ENCODE measurements around the gene CRYAB. TPM values are rescaled to one million over a fixed set of nuclear protein-coding genes. Genes with fewer than 3 reads are reported as not detected.
A peak's percentile ranks its signal among the peaks of the same experiment; 100 is the strongest.

The CRYAB gene
- total and polyA plus RNA-seq, 4 donors, result 0.33 to 8.6 (median 3.6) TPM

DNA sequence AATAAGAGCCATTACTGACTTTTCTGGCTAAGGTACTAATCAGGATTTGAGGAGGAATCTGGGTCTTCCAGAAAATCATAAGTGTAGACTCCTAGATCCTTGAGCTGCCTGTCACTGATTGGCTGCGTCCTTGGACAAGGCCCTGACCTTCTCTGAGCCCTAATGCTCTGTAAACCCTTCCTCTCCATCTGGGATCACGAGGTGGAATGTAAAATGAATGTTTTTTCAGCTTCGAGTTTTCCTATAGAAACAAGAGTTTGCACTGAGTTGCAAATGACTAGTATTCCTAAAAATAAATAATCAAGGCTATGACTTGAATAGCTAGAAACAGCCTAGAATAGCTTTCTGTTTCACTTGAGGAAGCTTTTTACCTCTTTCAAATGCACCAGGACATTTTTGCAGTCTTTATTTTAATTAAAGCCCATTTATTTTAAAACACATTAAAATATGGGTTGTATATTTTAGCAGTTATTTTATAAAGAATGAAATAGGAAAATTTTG lies 24.5 kb upstream of the CRYAB start:
- Histone ChIP-seq H3K4me1 (ENCODE audit: control insufficient read depth in 4 of 4, insufficient read depth in 4 of 4, low read length in 3 of 4) (peaks cover 10 to 46% (median 34%) of the 10 kb centered on the region in 4 donors), H3K27me3 (ENCODE audit: control insufficient read depth in 4 of 4, insufficient read depth in 4 of 4, low read length in 3 of 4) (no peaks in the 10 kb centered on the region), H3K36me3 (ENCODE audit: control insufficient read depth in 4 of 4, insufficient read depth in 3 of 4, low read depth in 1 of 4, low read length in 3 of 4) (no peaks in the 10 kb centered on the region), H3K27ac (ENCODE audit: low read depth in 1 of 2, low read length in 2 of 2) (peak overlapping the region; percentile 74 to 85), H3K4me3 (ENCODE audit: low read depth in 1 of 3, low read length in 3 of 3) (no peak overlapping the region), H3K9ac (ENCODE audit: low read depth in 1 of 2, low read length in 2 of 2) (no peak overlapping the region), H3K9me3 (ENCODE audit: control insufficient read depth in 4 of 4, low read length in 3 of 4) (no peaks in the 10 kb centered on the region)
- 51% methylated on average over 3 of the region's 3 CpGs for WGBS
- no peak for DNase-seq (ENCODE audit: low spot score)
- TF ChIP-seq JUND (IDR thresholded peaks at IDR 0.05) (no peak), YY1 (IDR thresholded peaks at IDR 0.05) (no peak)

DNA sequence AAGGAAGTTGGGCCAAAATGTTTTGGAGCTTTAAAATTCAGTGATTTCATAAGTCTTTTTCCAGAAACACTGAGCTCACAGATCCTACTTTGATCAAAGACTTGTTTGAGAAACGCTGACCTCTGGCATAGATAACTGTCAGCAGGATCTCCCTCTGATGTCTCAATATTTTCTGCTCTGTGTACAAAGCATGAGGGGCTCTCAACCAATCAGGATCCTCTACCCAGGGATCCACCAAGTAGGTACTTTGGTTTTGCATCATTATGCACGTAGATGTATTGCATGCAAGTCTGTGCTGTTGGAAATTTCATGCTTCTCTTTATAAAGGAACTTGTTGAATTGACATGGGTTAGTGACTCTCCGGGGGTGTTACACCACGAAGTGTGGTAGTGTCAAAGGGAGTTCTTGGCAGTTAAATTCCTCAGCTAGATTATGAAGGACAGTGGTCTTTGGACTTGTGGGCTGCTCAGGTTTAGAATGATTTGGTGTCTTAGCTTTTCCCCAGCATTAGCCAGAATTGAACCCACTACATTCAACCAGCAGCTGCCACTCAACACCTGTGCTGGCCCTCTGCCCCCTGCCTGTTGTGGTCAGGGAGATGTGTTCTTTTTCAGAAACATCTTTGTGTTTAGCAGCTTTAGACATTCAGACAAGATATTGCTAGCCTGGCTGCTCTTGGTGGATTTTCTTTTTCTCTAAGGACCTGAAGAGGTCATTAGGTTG lies 23.9 kb upstream of the CRYAB start:
- TF ChIP-seq, protein P1, sequence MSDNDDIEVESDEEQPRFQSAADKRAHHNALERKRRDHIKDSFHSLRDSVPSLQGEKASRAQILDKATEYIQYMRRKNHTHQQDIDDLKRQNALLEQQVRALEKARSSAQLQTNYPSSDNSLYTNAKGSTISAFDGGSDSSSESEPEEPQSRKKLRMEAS (IDR thresholded peaks at IDR 0.05), result peak; percentile 58
- TF ChIP-seq EGR1 (IDR thresholded peaks at IDR 0.05; ENCODE audit: low read depth in 2 of 2), result peak in 1 of 2 donors; percentile 21
- TF ChIP-seq, protein P2, sequence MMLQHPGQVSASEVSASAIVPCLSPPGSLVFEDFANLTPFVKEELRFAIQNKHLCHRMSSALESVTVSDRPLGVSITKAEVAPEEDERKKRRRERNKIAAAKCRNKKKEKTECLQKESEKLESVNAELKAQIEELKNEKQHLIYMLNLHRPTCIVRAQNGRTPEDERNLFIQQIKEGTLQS (IDR thresholded peaks at IDR 0.05), result peak; percentile 80
- TF ChIP-seq, protein P3, sequence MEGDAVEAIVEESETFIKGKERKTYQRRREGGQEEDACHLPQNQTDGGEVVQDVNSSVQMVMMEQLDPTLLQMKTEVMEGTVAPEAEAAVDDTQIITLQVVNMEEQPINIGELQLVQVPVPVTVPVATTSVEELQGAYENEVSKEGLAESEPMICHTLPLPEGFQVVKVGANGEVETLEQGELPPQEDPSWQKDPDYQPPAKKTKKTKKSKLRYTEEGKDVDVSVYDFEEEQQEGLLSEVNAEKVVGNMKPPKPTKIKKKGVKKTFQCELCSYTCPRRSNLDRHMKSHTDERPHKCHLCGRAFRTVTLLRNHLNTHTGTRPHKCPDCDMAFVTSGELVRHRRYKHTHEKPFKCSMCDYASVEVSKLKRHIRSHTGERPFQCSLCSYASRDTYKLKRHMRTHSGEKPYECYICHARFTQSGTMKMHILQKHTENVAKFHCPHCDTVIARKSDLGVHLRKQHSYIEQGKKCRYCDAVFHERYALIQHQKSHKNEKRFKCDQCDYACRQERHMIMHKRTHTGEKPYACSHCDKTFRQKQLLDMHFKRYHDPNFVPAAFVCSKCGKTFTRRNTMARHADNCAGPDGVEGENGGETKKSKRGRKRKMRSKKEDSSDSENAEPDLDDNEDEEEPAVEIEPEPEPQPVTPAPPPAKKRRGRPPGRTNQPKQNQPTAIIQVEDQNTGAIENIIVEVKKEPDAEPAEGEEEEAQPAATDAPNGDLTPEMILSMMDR (IDR thresholded peaks at IDR 0.05; ENCODE audit: low read depth, low read length, missing input control), result no peak
- TF ChIP-seq JUND (IDR thresholded peaks at IDR 0.05), result peak; percentile 50 to 62
- TF ChIP-seq RAD21 (IDR thresholded peaks at IDR 0.05), result peak; percentile 21 to 39
- TF ChIP-seq YY1 (IDR thresholded peaks at IDR 0.05), result peak; percentile 61
- TF ChIP-seq, protein P4, sequence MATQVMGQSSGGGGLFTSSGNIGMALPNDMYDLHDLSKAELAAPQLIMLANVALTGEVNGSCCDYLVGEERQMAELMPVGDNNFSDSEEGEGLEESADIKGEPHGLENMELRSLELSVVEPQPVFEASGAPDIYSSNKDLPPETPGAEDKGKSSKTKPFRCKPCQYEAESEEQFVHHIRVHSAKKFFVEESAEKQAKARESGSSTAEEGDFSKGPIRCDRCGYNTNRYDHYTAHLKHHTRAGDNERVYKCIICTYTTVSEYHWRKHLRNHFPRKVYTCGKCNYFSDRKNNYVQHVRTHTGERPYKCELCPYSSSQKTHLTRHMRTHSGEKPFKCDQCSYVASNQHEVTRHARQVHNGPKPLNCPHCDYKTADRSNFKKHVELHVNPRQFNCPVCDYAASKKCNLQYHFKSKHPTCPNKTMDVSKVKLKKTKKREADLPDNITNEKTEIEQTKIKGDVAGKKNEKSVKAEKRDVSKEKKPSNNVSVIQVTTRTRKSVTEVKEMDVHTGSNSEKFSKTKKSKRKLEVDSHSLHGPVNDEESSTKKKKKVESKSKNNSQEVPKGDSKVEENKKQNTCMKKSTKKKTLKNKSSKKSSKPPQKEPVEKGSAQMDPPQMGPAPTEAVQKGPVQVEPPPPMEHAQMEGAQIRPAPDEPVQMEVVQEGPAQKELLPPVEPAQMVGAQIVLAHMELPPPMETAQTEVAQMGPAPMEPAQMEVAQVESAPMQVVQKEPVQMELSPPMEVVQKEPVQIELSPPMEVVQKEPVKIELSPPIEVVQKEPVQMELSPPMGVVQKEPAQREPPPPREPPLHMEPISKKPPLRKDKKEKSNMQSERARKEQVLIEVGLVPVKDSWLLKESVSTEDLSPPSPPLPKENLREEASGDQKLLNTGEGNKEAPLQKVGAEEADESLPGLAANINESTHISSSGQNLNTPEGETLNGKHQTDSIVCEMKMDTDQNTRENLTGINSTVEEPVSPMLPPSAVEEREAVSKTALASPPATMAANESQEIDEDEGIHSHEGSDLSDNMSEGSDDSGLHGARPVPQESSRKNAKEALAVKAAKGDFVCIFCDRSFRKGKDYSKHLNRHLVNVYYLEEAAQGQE (IDR thresholded peaks at IDR 0.05), result peak; percentile 48
- TF ChIP-seq GABPA (IDR thresholded peaks at IDR 0.05 in 1 of 2, conservative IDR thresholded peaks at IDR 0.05 in 1 of 2), result peak in 1 of 2 donors; percentile 54
- TF ChIP-seq HNF4A (conservative IDR thresholded peaks at IDR 0.05), result peak; percentile 73 to 79
- no peak for TF ChIP-seq HNF4G (IDR thresholded peaks at IDR 0.05)
- TF ChIP-seq RXRA (IDR thresholded peaks at IDR 0.05), result peak; percentile 91 to 95
- TF ChIP-seq NR2F2 (IDR thresholded peaks at IDR 0.05), result no peak
- TF ChIP-seq FOXA1 (IDR thresholded peaks at IDR 0.05), result peak; percentile 61
- peak; percentile 90 for TF ChIP-seq FOXA2 (IDR thresholded peaks at IDR 0.05)
- TF ChIP-seq TAF1 (conservative IDR thresholded peaks at IDR 0.05), result no peak
- TF ChIP-seq, protein P5, sequence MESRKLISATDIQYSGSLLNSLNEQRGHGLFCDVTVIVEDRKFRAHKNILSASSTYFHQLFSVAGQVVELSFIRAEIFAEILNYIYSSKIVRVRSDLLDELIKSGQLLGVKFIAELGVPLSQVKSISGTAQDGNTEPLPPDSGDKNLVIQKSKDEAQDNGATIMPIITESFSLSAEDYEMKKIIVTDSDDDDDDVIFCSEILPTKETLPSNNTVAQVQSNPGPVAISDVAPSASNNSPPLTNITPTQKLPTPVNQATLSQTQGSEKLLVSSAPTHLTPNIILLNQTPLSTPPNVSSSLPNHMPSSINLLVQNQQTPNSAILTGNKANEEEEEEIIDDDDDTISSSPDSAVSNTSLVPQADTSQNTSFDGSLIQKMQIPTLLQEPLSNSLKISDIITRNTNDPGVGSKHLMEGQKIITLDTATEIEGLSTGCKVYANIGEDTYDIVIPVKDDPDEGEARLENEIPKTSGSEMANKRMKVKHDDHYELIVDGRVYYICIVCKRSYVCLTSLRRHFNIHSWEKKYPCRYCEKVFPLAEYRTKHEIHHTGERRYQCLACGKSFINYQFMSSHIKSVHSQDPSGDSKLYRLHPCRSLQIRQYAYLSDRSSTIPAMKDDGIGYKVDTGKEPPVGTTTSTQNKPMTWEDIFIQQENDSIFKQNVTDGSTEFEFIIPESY (IDR thresholded peaks at IDR 0.05), result peak; percentile 65
- TF ChIP-seq SP1 (IDR thresholded peaks at IDR 0.05), result peak; percentile 96
- DNase-seq (ENCODE audit: low spot score), result no peak
- Histone ChIP-seq H3K36me3 (ENCODE audit: control insufficient read depth in 4 of 4, insufficient read depth in 3 of 4, low read depth in 1 of 4, low read length in 3 of 4) (no peaks in the 10 kb centered on the region), H3K27me3 (ENCODE audit: control insufficient read depth in 4 of 4, insufficient read depth in 4 of 4, low read length in 3 of 4) (no peaks in the 10 kb centered on the region), H3K27ac (ENCODE audit: low read depth in 1 of 2, low read length in 2 of 2) (peak overlapping the region; percentile 74 to 85), H3K9ac (ENCODE audit: low read depth in 1 of 2, low read length in 2 of 2) (no peak overlapping the region), H3K4me3 (ENCODE audit: low read depth in 1 of 3, low read length in 3 of 3) (no peak overlapping the region), H3K4me1 (ENCODE audit: control insufficient read depth in 4 of 4, insufficient read depth in 4 of 4, low read length in 3 of 4) (peaks cover 10 to 46% (median 35%) of the 10 kb centered on the region in 4 donors), H3K9me3 (ENCODE audit: control insufficient read depth in 4 of 4, low read length in 3 of 4) (no peaks in the 10 kb centered on the region)
- 27% methylated on average over 4 of the region's 4 CpGs for WGBS
